ENCODE data around the gene PRKAG1. TPM values are rescaled to one million over a fixed set of nuclear protein-coding genes. Genes with fewer than 3 reads are reported as not detected.

The PRKAG1 gene
- polyA plus RNA-seq, 2 of the 4 experiments (the other 2 are of a cell fraction), result 40.0 to 100 TPM

DNA sequence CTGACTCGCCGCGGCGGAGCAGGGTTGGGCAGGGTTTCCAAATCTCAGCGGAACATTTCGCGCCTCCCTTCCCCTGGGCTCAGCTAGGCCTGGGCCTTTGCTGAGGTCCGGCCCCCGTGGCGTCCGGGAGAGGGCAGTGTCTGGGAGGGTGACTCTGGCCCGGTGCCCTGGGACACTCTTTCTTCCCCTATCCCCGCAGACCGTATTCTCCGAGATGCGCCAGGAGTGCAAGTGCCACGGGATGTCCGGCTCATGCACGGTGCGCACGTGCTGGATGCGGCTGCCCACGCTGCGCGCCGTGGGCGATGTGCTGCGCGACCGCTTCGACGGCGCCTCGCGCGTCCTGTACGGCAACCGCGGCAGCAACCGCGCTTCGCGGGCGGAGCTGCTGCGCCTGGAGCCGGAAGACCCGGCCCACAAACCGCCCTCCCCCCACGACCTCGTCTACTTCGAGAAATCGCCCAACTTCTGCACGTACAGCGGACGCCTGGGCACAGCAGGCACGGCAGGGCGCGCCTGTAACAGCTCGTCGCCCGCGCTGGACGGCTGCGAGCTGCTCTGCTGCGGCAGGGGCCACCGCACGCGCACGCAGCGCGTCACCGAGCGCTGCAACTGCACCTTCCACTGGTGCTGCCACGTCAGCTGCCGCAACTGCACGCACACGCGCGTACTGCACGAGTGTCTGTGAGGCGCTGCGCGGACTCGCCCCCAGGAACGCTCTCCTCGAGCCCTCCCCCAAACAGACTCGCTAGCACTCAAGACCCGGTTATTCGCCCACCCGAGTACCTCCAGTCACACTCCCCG is 37.4 kb downstream of the PRKAG1 start:
- ChIA-PET CTCF (interaction anchor here (0.6 to 77.5 kb wide), 12 partner anchors 1 to 133 kb away, joined by 3 to 2584 read pairs (median 3); partner anchors contain the start of genes ARF3, DDN, FKBP11 and PRKAG1), POLR2A (no interaction called here)
- peaks cover 16% of the 10 kb centered on the region; the same call in 2 of the 3 replicates for H3K4me1 ChIP-seq
- ATAC-seq (peak; percentile 59 to 65), DNase-seq (ENCODE audit: low read depth in 1 of 2, low spot score in 1 of 2) (peak; percentile 57 to 66), FAIRE-seq (no peak)
- TF ChIP-seq, protein P1, sequence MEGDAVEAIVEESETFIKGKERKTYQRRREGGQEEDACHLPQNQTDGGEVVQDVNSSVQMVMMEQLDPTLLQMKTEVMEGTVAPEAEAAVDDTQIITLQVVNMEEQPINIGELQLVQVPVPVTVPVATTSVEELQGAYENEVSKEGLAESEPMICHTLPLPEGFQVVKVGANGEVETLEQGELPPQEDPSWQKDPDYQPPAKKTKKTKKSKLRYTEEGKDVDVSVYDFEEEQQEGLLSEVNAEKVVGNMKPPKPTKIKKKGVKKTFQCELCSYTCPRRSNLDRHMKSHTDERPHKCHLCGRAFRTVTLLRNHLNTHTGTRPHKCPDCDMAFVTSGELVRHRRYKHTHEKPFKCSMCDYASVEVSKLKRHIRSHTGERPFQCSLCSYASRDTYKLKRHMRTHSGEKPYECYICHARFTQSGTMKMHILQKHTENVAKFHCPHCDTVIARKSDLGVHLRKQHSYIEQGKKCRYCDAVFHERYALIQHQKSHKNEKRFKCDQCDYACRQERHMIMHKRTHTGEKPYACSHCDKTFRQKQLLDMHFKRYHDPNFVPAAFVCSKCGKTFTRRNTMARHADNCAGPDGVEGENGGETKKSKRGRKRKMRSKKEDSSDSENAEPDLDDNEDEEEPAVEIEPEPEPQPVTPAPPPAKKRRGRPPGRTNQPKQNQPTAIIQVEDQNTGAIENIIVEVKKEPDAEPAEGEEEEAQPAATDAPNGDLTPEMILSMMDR (IDR thresholded peaks at IDR 0.05), result peak; percentile 38
- TF ChIP-seq, protein P2, sequence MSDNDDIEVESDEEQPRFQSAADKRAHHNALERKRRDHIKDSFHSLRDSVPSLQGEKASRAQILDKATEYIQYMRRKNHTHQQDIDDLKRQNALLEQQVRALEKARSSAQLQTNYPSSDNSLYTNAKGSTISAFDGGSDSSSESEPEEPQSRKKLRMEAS (IDR thresholded peaks at IDR 0.05), result peak; percentile 87
- 0 out of 3 replicates have a peak, but pooled peaks have one; percentile 17 for TF ChIP-seq SMC3 (IDR thresholded peaks at IDR 0.05)
- TF ChIP-seq, protein P3, sequence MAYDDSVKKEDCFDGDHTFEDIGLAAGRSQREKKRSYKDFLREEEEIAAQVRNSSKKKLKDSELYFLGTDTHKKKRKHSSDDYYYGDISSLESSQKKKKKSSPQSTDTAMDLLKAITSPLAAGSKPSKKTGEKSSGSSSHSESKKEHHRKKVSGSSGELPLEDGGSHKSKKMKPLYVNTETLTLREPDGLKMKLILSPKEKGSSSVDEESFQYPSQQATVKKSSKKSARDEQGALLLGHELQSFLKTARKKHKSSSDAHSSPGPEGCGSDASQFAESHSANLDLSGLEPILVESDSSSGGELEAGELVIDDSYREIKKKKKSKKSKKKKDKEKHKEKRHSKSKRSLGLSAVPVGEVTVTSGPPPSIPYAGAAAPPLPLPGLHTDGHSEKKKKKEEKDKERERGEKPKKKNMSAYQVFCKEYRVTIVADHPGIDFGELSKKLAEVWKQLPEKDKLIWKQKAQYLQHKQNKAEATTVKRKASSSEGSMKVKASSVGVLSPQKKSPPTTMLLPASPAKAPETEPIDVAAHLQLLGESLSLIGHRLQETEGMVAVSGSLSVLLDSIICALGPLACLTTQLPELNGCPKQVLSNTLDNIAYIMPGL (CRISPR knock-in tag; IDR thresholded peaks at IDR 0.05; ENCODE audit: borderline replicate concordance), result no peak
- TF ChIP-seq HOXB5 (CRISPR knock-in tag; IDR thresholded peaks at IDR 0.05), result no peak
- no peak for TF ChIP-seq MYC (IDR thresholded peaks at IDR 0.05; ENCODE audit: borderline replicate concordance, low read length)
- peak overlapping the region; percentile 16 to 26; a peak in 3 of 6 replicates for H3K27ac ChIP-seq
- peak overlapping the region; percentile 84 for H3K4me2 ChIP-seq
- H3K9me3 ChIP-seq, result no peaks in the 10 kb centered on the region
- 18% methylated on average over 79 of the region's 91 CpGs for WGBS (ENCODE audit: missing lambda C conversion rate)
- peak overlapping the region; percentile 44 for H3K4me3 ChIP-seq

DNA sequence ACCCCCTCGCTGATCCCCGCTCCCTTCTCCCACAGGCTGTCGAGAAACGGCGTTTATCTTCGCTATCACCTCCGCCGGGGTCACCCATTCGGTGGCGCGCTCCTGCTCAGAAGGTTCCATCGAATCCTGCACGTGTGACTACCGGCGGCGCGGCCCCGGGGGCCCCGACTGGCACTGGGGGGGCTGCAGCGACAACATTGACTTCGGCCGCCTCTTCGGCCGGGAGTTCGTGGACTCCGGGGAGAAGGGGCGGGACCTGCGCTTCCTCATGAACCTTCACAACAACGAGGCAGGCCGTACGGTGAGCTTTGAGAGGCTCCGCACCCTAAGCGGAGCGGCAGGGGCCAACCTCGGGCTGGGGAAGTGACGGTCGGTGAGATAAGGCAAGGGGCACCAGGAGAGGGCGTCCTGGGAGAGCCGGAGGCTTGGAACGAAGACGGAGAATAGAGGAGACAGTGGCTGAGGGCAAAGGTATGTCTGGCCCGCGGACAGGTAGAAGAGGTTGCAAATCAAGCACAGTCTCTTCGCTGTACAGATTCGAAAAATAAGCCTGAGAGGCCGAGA is 38.1 kb downstream of the PRKAG1 start:
- H3K9me3 ChIP-seq, result no peaks in the 10 kb centered on the region
- FAIRE-seq, result no peak
- ATAC-seq, result peak; percentile 4 to 45; a peak in 4 of 6 replicates
- CTCF ChIA-PET, result interaction anchor here (0.6 to 77.5 kb wide), 9 partner anchors 1 to 134 kb away, joined by 3 to 2584 read pairs (median 3); partner anchors contain the start of genes ARF3, DDN, FKBP11 and PRKAG1
- POLR2A ChIA-PET, result no interaction called here
- TF ChIP-seq HOXB13 (CRISPR knock-in tag; IDR thresholded peaks at IDR 0.05; ENCODE audit: low read depth), result no peak
- TF ChIP-seq RAD21 (conservative IDR thresholded peaks at IDR 0.05 in 1 of 2, IDR thresholded peaks at IDR 0.05 in 1 of 2), result 0 out of 5 replicates have a peak, but pooled peaks of 1 of the 2 experiments have one; percentile 7
- peak overlapping the region in 1 of 2 experiments; percentile 26; a peak in 1 of 6 replicates for H3K27ac ChIP-seq
- peaks cover 16% of the 10 kb centered on the region; the same call in 2 of the 3 replicates for H3K4me1 ChIP-seq
- H3K4me3 ChIP-seq, result peak overlapping the region; percentile 44
- peak in 1 of 2 experiments; percentile 51 for DNase-seq (ENCODE audit: low read depth in 1 of 2, low spot score in 1 of 2)
- peak overlapping the region; percentile 84 for H3K4me2 ChIP-seq
- 55% methylated on average over 41 of the region's 46 CpGs for WGBS (ENCODE audit: missing lambda C conversion rate)

DNA sequence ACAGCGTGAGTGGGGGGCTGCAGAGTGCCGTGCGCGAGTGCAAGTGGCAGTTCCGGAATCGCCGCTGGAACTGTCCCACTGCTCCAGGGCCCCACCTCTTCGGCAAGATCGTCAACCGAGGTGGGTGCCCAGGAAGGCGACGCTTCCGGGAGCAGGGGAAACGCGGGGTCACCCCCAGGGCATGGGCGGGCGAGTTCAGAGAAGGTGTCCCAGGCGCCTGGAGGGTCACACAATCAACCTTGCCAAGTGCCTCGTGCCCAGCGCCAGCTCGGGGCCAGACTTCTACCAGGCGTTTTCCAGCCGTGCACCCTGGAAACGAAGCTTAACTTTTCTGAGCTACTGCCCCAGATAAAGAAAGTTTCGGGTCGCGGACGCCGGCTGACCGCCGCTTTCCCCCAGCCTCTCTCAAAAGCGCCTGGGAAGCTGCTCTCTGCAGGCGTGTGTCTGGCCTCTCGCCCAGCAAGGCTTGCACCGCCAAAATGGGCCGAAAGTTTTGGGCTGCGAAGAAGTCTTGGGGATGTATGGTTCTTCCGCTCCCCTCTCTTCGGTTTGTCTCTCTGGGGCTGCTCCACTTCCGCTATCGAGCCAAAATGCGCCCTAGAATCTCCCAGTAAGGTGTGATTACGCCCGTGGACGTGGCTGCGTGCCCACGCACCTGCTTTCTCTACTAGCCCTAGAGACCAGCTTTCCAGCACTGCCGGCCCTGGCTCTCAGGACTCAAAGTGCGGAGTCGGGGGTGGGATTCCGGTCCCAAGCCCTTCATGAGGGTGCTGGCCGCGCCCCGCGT is 38.8 kb downstream of the PRKAG1 start:
- H3K9me3 ChIP-seq, result no peaks in the 10 kb centered on the region
- no peak overlapping the region for H3K4me2 ChIP-seq
- TF ChIP-seq CHD2 (IDR thresholded peaks at IDR 0.05; ENCODE audit: low read length, partially characterized antibody) (no peak), GATA3 (IDR thresholded peaks at IDR 0.05; ENCODE audit: borderline replicate concordance) (no peak), SREBF2 (IDR thresholded peaks at IDR 0.05) (no peak), RFX5 (IDR thresholded peaks at IDR 0.05) (no peak), NPAS2 (CRISPR knock-in tag; IDR thresholded peaks at IDR 0.05; ENCODE audit: borderline replicate concordance) (no peak), FOXS1 (CRISPR knock-in tag; IDR thresholded peaks at IDR 0.05) (no peak), HOXB5 (CRISPR knock-in tag; IDR thresholded peaks at IDR 0.05) (no peak), CBX8 (IDR thresholded peaks at IDR 0.05) (no peak), ZSCAN20 (CRISPR knock-in tag; IDR thresholded peaks at IDR 0.05) (no peak), ZNF302 (CRISPR knock-in tag; IDR thresholded peaks at IDR 0.05) (no peak), MAFK (IDR thresholded peaks at IDR 0.05; ENCODE audit: partially characterized antibody) (no peak), POLR2AphosphoS2 (conservative IDR thresholded peaks at IDR 0.05; ENCODE audit: low read length) (no peak), CEBPB (IDR thresholded peaks at IDR 0.05) (no peak), POLR2A (IDR thresholded peaks at IDR 0.05; ENCODE audit: low read length) (no peak), PHF8 (IDR thresholded peaks at IDR 0.05; ENCODE audit: borderline replicate concordance, low read depth) (no peak)
- TF ChIP-seq, protein P4, sequence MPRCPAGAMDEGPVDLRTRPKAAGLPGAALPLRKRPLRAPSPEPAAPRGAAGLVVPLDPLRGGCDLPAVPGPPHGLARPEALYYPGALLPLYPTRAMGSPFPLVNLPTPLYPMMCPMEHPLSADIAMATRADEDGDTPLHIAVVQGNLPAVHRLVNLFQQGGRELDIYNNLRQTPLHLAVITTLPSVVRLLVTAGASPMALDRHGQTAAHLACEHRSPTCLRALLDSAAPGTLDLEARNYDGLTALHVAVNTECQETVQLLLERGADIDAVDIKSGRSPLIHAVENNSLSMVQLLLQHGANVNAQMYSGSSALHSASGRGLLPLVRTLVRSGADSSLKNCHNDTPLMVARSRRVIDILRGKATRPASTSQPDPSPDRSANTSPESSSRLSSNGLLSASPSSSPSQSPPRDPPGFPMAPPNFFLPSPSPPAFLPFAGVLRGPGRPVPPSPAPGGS (IDR thresholded peaks at IDR 0.05), result no peak
- TF ChIP-seq, protein P5, sequence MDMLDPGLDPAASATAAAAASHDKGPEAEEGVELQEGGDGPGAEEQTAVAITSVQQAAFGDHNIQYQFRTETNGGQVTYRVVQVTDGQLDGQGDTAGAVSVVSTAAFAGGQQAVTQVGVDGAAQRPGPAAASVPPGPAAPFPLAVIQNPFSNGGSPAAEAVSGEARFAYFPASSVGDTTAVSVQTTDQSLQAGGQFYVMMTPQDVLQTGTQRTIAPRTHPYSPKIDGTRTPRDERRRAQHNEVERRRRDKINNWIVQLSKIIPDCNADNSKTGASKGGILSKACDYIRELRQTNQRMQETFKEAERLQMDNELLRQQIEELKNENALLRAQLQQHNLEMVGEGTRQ (IDR thresholded peaks at IDR 0.05), result no peak
- ATAC-seq, result no peak
- WGBS (ENCODE audit: missing lambda C conversion rate), result 57% methylated on average over 51 of the region's 55 CpGs
- no peak for FAIRE-seq
- peaks cover 16% of the 10 kb centered on the region; the same call in 2 of the 3 replicates for H3K4me1 ChIP-seq
- H3K27ac ChIP-seq, result no peak overlapping the region
- CTCF ChIA-PET, result interaction anchor here (0.9 to 77.5 kb wide), 7 partner anchors 0 to 165 kb away, joined by 3 to 2584 read pairs (median 14); partner anchors contain the start of genes ARF3, DDN, FKBP11 and PRKAG1
- no peak overlapping the region; the same call in 2 of the 3 replicates for H3K4me3 ChIP-seq
- DNase-seq (ENCODE audit: low read depth in 1 of 2, low spot score in 1 of 2), result no peak
- POLR2A ChIA-PET, result no interaction called here

Data from A549 (cell line).